ENCODE data around the gene ITGB8.

DNA sequence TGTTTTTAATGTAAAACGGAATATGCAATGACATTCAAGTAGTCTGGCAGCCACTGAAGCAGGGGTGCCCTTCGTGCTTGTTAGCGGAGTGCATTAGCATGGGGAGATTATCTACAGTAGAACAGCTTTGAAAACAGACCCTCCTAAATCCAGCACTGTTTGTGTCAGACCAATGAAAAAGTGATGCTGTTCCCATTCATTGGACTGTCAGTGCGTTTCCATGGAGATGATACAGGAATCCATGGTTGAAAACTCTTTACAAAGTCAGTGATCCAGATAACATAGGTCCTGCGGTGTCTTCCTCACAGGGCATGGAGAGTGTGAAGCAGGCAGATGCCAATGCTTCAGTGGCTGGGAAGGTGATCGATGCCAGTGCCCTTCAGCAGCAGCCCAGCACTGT is 73.6 kb downstream of the ITGB8 start:
- no peak for TF ChIP-seq GATA3 (IDR thresholded peaks at IDR 0.05; ENCODE audit: low read depth, low read length)
- no peak for TF ChIP-seq GATA2 (IDR thresholded peaks at IDR 0.05; ENCODE audit: low read depth, low read length)

All from SH-SY5Y (cell line).